Neural progenitor cell (in vitro differentiated cells): ENCODE results near the gene DISP1.

Experiments used
- EZH2 ChIP-seq: fragments of 200-600 bp; sonication (generic); IDR thresholded peaks from 2 replicates; pipeline ENCODE4 v1.6.1; 2017; ENCODE audit warnings: antibody characterized with exemption, mild to moderate bottlenecking, moderate library complexity
- TF ChIP-seq, protein P1 (sequence below): fragments of 200-600 bp; sonication (generic); IDR thresholded peaks from 2 replicates; pipeline ENCODE4 v1.5.1; 2017; ENCODE audit warnings: antibody characterized with exemption, mild to moderate bottlenecking

DNA sequence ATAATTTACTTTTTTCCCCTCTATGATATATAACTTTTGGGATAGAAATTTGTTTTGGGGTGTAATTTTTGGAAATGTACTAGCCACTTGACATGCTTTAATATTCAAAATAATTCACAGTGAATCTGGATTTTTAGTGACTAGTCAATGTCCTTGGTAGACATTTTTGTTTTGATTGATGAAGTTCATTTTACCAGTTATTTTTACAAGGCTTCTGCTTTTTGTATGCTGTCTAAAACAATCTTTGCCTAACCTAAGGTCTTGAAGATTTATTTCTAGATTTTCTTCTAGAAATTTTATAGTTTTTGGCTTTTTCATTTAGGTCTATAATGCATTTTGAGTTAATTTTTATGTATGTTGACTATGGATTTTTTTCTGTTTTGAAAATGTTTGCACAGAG is 30.9 kb downstream of the DISP1 start:
- TF ChIP-seq, protein P1, sequence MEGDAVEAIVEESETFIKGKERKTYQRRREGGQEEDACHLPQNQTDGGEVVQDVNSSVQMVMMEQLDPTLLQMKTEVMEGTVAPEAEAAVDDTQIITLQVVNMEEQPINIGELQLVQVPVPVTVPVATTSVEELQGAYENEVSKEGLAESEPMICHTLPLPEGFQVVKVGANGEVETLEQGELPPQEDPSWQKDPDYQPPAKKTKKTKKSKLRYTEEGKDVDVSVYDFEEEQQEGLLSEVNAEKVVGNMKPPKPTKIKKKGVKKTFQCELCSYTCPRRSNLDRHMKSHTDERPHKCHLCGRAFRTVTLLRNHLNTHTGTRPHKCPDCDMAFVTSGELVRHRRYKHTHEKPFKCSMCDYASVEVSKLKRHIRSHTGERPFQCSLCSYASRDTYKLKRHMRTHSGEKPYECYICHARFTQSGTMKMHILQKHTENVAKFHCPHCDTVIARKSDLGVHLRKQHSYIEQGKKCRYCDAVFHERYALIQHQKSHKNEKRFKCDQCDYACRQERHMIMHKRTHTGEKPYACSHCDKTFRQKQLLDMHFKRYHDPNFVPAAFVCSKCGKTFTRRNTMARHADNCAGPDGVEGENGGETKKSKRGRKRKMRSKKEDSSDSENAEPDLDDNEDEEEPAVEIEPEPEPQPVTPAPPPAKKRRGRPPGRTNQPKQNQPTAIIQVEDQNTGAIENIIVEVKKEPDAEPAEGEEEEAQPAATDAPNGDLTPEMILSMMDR, result no peak
- no peak for TF ChIP-seq EZH2
